ENCODE results near the gene BCS1L. TPM values are rescaled to one million over a fixed set of nuclear protein-coding genes. Genes with fewer than 3 reads are reported as not detected.

BCS1L gene
- total and polyA plus RNA-seq, 2 of the 13 experiments (the other 11 are each of a cell fraction or from before 2014, with no cell fraction given) = 48.9 to 76.0 TPM

GRCh38 chr2:218671654-218672566 lies 12.4 kb downstream of the BCS1L start, which contains the start of the genes RNF25 and STK36 (continued):
- peak; percentile 83 for TF ChIP-seq ZNF615 (CRISPR knock-in tag; IDR thresholded peaks at IDR 0.05; ENCODE audit: borderline replicate concordance)
- TF ChIP-seq ZNF367 (CRISPR knock-in tag; IDR thresholded peaks at IDR 0.05; ENCODE audit: borderline replicate concordance) = no peak
- TF ChIP-seq SIX1 (CRISPR knock-in tag; IDR thresholded peaks at IDR 0.05; ENCODE audit: borderline replicate concordance) = peak; percentile 20; the same call in 1 of the 2 replicates
- no peak; the same call in 1 of the 2 replicates for TF ChIP-seq ZBTB7A (CRISPR knock-in tag; IDR thresholded peaks at IDR 0.05)
- 0 out of 2 replicates have a peak, but pooled peaks have one; percentile 38 for TF ChIP-seq ZBTB3 (CRISPR knock-in tag; IDR thresholded peaks at IDR 0.05; ENCODE audit: borderline replicate concordance, low read depth)
- no peak for TF ChIP-seq ZNF674 (CRISPR knock-in tag; IDR thresholded peaks at IDR 0.05; ENCODE audit: low read depth)
- no peak for TF ChIP-seq CHD4 (IDR thresholded peaks at IDR 0.05; ENCODE audit: borderline replicate concordance, low read length)
- peak; percentile 70; the same call in 1 of the 2 replicates for TF ChIP-seq THYN1 (CRISPR knock-in tag; IDR thresholded peaks at IDR 0.05; ENCODE audit: borderline replicate concordance, low read depth)
- peak; percentile 69; the same call in 1 of the 2 replicates for TF ChIP-seq ZIK1 (CRISPR knock-in tag; IDR thresholded peaks at IDR 0.05; ENCODE audit: borderline replicate concordance, low read depth)
- TF ChIP-seq KLF11 (CRISPR knock-in tag; IDR thresholded peaks at IDR 0.05) = no peak
- no peak for TF ChIP-seq NCOA5 (CRISPR knock-in tag; IDR thresholded peaks at IDR 0.05)
- no peak for TF ChIP-seq TBX3 (IDR thresholded peaks at IDR 0.05; ENCODE audit: borderline replicate concordance)
- no peak for TF ChIP-seq NFE2L2 (IDR thresholded peaks at IDR 0.05; ENCODE audit: low read length)
- TF ChIP-seq FOXP4 (CRISPR knock-in tag; IDR thresholded peaks at IDR 0.05) = 0 out of 2 replicates have a peak, but pooled peaks have one; percentile 11
- peak; percentile 18; the same call in 1 of the 2 replicates for TF ChIP-seq SOX5 (CRISPR knock-in tag; IDR thresholded peaks at IDR 0.05; ENCODE audit: borderline replicate concordance)
- TF ChIP-seq MED1 (CRISPR knock-in tag; IDR thresholded peaks at IDR 0.05) = peak; percentile 55; the same call in 1 of the 2 replicates
- no peak for TF ChIP-seq IKZF5 (CRISPR knock-in tag; IDR thresholded peaks at IDR 0.05)
- no peak for TF ChIP-seq ZUFSP (CRISPR knock-in tag; IDR thresholded peaks at IDR 0.05; ENCODE audit: borderline replicate concordance)
- no peak for TF ChIP-seq ZNF441 (CRISPR knock-in tag; IDR thresholded peaks at IDR 0.05; ENCODE audit: borderline replicate concordance)
- peak; percentile 41; the same call in 1 of the 2 replicates for TF ChIP-seq ZSCAN9 (CRISPR knock-in tag; IDR thresholded peaks at IDR 0.05; ENCODE audit: borderline replicate concordance)
- TF ChIP-seq ZNF775 (CRISPR knock-in tag; IDR thresholded peaks at IDR 0.05; ENCODE audit: borderline replicate concordance) = no peak
- no peak; the same call in 1 of the 2 replicates for TF ChIP-seq ZNF768 (CRISPR knock-in tag; IDR thresholded peaks at IDR 0.05)
- TF ChIP-seq SMAD9 (CRISPR knock-in tag; IDR thresholded peaks at IDR 0.05) = no peak
- TF ChIP-seq, protein P1, sequence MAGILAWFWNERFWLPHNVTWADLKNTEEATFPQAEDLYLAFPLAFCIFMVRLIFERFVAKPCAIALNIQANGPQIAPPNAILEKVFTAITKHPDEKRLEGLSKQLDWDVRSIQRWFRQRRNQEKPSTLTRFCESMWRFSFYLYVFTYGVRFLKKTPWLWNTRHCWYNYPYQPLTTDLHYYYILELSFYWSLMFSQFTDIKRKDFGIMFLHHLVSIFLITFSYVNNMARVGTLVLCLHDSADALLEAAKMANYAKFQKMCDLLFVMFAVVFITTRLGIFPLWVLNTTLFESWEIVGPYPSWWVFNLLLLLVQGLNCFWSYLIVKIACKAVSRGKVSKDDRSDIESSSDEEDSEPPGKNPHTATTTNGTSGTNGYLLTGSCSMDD (CRISPR knock-in tag; IDR thresholded peaks at IDR 0.05) = no peak

All from HepG2 (cell line).